A549 (cell line): ENCODE results near the gene SGSM1.

Source experiments
- EP300 ChIP-seq, 2 experiments: fragments of >200 bp; sonication (Bioruptor Twin); formaldehyde crosslinking; IDR thresholded peaks; 2 replicates in 1 of 2; 3 replicates in 1 of 2; pipeline ENCODE4 v1.6.1; 2016 to 2017
- POLR2A ChIP-seq: IDR thresholded peaks from 2 replicates; pipeline ENCODE4 v1.6.1; 2012; ENCODE audit warnings: mild to moderate bottlenecking, low read length
- POLR2AphosphoS2 ChIP-seq: conservative IDR thresholded peaks from 2 replicates; pipeline ENCODE4 v1.6.1; 2012; ENCODE audit warnings: low read length, improper control_type of control experiment, inconsistent platforms
- RARB ChIP-seq: fragments of 250-450 bp; sonication (Bioruptor Pico); IDR thresholded peaks from 2 replicates; pipeline ENCODE4 v1.8.0; 2021; ENCODE audit warnings: mild to moderate bottlenecking, moderate library complexity
- RCOR1 ChIP-seq: fragments of 150-350 bp; IDR thresholded peaks from 2 replicates; pipeline ENCODE4 v1.6.1; 2014; ENCODE audit warnings: antibody characterized with exemption, low read length, low read depth
- SMC3 ChIP-seq: fragments of >200 bp; sonication (Bioruptor Twin); formaldehyde crosslinking; IDR thresholded peaks from 3 replicates; pipeline ENCODE4 v1.6.1; 2018; ENCODE audit warnings: inconsistent platforms
- TF ChIP-seq, protein P1 (sequence below): fragments of >200 bp; sonication (Bioruptor Twin); formaldehyde crosslinking; IDR thresholded peaks from 3 replicates; pipeline ENCODE4 v1.5.1; 2016
- TF ChIP-seq, protein P2 (sequence below): IDR thresholded peaks from 2 replicates; pipeline ENCODE4 v1.6.1; 2012

DNA sequence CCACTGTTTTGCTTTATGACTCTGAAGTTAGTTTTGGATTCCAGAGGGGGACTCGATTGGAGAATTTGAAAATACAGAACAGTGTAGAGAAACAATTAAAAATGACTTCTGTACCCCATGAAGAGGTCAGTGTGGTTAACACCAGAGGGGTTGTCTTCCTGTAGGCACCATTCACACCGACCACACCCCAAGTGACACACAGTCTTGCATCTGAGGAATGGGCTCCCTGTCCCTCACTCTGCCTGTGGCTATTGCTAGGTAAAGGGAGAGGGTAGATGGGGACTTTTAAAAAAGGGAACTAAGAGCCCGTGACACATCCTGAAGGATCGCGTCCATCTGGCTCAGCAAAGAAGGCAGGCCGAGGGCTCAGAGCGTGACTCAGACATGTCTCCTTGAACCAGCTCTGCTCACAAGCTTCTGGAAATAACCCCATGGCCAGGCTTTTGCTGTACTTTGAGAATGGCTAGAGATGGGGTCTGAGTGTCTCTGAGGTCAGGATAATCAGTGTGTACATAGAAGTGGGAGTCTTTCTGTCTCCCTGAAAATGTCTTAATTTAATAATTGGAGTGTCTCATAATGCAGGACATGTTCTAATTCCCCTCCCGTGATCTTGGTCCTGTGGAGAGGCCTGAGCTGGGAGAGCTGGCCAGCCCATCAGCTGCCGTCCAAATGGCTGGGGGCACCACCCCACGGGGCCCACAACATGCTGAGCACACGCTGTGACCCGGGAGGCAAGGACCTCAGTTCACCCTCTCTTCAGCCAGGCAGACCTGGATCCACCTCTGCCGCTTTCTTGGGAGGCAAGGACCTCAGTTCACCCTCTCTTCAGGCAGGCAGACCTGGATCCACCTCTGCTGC, 39.3 kb downstream of the SGSM1 start:
- TF ChIP-seq, protein P1, sequence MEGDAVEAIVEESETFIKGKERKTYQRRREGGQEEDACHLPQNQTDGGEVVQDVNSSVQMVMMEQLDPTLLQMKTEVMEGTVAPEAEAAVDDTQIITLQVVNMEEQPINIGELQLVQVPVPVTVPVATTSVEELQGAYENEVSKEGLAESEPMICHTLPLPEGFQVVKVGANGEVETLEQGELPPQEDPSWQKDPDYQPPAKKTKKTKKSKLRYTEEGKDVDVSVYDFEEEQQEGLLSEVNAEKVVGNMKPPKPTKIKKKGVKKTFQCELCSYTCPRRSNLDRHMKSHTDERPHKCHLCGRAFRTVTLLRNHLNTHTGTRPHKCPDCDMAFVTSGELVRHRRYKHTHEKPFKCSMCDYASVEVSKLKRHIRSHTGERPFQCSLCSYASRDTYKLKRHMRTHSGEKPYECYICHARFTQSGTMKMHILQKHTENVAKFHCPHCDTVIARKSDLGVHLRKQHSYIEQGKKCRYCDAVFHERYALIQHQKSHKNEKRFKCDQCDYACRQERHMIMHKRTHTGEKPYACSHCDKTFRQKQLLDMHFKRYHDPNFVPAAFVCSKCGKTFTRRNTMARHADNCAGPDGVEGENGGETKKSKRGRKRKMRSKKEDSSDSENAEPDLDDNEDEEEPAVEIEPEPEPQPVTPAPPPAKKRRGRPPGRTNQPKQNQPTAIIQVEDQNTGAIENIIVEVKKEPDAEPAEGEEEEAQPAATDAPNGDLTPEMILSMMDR, result no peak
- TF ChIP-seq POLR2A (no peak), SMC3 (no peak), EP300 (IDR thresholded peaks at IDR 0.05) (no peak), RARB (no peak), POLR2AphosphoS2 (no peak), RCOR1 (no peak)
- TF ChIP-seq, protein P2, sequence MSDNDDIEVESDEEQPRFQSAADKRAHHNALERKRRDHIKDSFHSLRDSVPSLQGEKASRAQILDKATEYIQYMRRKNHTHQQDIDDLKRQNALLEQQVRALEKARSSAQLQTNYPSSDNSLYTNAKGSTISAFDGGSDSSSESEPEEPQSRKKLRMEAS, result no peak
